ENCODE data around the gene PTPN1. TPM values are rescaled to one million over a fixed set of nuclear protein-coding genes. Genes with fewer than 3 reads are reported as not detected.

PTPN1 gene
- total and polyA plus RNA-seq, 2 of the 13 experiments (the other 11 are each of a cell fraction or from before 2014, with no cell fraction given), result 17.7 to 37.2 TPM

- TF ChIP-seq HCFC1 (IDR thresholded peaks at IDR 0.05; ENCODE audit: low read depth, low read length) (no peak), TEAD3 (CRISPR knock-in tag; optimal IDR thresholded peaks at IDR 0.05; ENCODE audit: borderline replicate concordance) (peak; percentile 26), ZEB1 (IDR thresholded peaks at IDR 0.05; ENCODE audit: insufficient replicate concordance, low read depth) (peak; percentile 32), ZBTB8A (CRISPR knock-in tag; IDR thresholded peaks at IDR 0.05; ENCODE audit: borderline replicate concordance, low read depth) (no peak), SNAPC2 (CRISPR knock-in tag; IDR thresholded peaks at IDR 0.05) (no peak), KDM3A (CRISPR knock-in tag; IDR thresholded peaks at IDR 0.05; ENCODE audit: low read depth) (no peak), SYNCRIP (IDR thresholded peaks at IDR 0.05; ENCODE audit: insufficient read depth, low read depth, low read length) (no peak), ZNF101 (CRISPR knock-in tag; IDR thresholded peaks at IDR 0.05; ENCODE audit: borderline replicate concordance, low read depth) (no peak), GFI1 (CRISPR knock-in tag; IDR thresholded peaks at IDR 0.05; ENCODE audit: borderline replicate concordance) (no peak), SKI (IDR thresholded peaks at IDR 0.05; ENCODE audit: partially characterized antibody) (no peak), ATF7-NPFF (CRISPR knock-in tag; IDR thresholded peaks at IDR 0.05; ENCODE audit: low read depth) (no peak), ZMYM3 (CRISPR knock-in tag; IDR thresholded peaks at IDR 0.05) (no peak), ZBTB14 (CRISPR knock-in tag; IDR thresholded peaks at IDR 0.05) (no peak), GMEB2 (CRISPR knock-in tag; IDR thresholded peaks at IDR 0.05; ENCODE audit: low read depth) (no peak), HNRNPK (IDR thresholded peaks at IDR 0.05; ENCODE audit: low read depth, low read length, poor library complexity, severe bottlenecking) (peak; percentile 40), RORA (CRISPR knock-in tag; IDR thresholded peaks at IDR 0.05) (no peak), SMAD3 (CRISPR knock-in tag; IDR thresholded peaks at IDR 0.05) (no peak), HOXA7 (CRISPR knock-in tag; IDR thresholded peaks at IDR 0.05) (no peak), ZFP36L2 (CRISPR knock-in tag; IDR thresholded peaks at IDR 0.05) (0 out of 2 replicates have a peak, but pooled peaks have one; percentile 49), ISX (CRISPR knock-in tag; conservative IDR thresholded peaks at IDR 0.05) (no peak), ZNF747 (CRISPR knock-in tag; IDR thresholded peaks at IDR 0.05; ENCODE audit: borderline replicate concordance) (no peak), NFKBIZ (CRISPR knock-in tag; IDR thresholded peaks at IDR 0.05) (no peak)
- TF ChIP-seq, protein P1, sequence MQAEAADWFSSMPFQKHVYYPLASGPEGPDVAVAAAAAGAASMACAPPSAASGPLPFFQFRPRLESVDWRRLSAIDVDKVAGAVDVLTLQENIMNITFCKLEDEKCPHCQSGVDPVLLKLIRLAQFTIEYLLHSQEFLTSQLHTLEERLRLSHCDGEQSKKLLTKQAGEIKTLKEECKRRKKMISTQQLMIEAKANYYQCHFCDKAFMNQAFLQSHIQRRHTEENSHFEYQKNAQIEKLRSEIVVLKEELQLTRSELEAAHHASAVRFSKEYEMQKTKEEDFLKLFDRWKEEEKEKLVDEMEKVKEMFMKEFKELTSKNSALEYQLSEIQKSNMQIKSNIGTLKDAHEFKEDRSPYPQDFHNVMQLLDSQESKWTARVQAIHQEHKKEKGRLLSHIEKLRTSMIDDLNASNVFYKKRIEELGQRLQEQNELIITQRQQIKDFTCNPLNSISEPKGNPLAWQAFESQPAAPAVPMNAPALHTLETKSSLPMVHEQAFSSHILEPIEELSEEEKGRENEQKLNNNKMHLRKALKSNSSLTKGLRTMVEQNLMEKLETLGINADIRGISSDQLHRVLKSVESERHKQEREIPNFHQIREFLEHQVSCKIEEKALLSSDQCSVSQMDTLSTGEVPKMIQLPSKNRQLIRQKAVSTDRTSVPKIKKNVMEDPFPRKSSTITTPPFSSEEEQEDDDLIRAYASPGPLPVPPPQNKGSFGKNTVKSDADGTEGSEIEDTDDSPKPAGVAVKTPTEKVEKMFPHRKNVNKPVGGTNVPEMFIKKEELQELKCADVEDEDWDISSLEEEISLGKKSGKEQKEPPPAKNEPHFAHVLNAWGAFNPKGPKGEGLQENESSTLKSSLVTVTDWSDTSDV (CRISPR knock-in tag; IDR thresholded peaks at IDR 0.05), result no peak
- TF ChIP-seq, protein P2, sequence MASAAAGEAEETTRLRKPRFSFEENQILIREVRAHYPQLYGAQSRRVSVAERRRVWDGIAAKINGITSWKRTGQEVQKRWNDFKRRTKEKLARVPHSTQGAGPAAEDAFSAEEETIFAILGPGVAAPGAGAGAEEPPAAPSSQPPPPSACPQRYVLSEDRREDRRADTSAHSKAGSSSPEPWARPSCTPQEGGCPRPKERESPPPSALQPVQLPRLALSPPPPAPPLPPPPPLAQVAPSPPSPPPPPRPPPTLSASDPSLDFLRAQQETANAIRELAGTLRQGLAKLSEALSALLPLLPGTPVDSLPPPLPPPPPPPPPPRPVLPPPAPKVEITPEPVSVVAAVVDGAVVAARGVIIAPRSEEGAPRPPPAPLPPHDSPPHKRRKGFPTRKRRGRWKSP (CRISPR knock-in tag; IDR thresholded peaks at IDR 0.05), result no peak
Observed at GRCh38 chr20:50563133-50563944, 53.2 kb downstream of the PTPN1 start (continued).
